HG02763 (cell line): ENCODE results near the gene EFCAB12.

Experiments used
- ATAC-seq: cut with Tn5 transposase; IDR thresholded peaks from one replicate; pipeline ENCODE4 v1.9.1; 2021; ENCODE audit warnings: mild to moderate bottlenecking, moderate library complexity; ENCODE audit not compliant: unreplicated experiment

The EFCAB12 gene

DNA sequence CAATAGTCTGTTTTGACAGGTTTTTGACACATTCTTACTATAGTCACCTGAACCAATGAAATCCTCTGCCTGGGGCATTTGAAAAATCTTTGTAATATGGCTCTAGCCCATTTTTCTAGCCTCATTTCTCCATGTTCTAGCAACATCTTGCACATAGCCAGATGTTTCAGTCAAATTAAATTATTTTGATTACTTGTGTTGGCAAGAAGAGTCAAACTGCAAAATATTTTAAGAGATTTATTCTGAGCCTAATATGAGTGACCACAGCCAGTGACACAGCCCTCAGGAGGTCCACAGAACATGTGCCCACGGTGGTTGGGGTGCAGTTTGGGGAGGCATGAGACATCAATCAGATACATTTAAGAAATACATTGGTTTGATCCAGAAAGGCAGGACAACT, 18.5 kb upstream of the EFCAB12 start:
- ATAC-seq: no peak

DNA sequence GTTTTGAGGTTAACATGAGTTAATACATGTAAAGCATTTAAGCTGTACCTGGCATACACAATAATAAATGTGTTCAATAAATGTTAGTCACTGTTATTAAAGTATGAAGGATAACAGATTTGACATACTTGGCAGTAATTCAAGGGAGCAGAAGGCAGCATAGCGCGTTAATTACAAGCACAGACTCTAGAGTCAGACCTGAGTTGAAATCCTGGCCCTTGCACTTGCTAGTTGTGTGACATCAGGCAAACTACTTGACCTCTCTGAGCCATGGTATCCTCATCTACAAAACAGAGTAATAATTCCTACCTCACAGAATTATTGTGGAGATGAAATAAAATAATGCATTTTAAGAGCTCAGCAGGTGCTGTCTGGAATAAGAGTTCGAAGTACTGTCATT, 17.0 kb upstream of the EFCAB12 start:
- ATAC-seq: no peak

DNA sequence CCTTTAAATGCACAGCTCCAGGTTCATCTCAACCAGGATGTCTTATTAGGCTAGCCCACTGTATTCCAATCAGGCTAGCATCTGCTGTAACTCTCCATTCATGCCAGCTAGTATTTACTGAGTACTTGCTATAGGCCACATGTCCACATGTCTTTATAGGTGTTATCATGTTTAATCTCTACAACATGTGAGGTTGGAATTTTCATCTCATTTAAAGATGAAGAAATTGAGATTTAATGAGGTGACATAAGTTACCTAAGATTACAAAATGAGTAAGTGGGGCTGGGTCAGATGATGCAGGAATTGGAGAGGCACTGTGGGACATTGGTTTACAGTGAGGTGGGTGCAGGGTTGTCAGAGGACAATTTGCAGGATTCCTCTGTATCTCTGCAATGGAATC, 14.5 kb upstream of the EFCAB12 start:
- ATAC-seq: no peak

DNA sequence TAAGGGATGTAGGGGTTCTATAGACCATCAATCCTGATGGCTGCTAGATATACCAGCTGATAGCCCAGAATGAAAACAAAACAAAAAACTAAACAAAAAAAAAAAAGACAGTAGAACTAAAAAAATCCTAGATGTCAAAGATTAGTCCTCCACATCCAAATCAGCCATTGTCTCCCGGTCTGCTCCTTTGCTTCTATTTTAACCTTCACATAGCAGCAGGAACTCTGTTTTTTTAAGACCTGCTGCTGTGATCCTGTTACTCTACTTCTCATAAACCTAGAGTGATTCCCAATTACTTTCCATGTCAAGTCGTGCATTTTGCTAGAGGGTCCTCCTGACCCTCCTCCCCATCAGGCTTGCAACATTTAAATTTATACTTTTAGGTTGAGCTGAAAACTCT, 14.1 kb upstream of the EFCAB12 start:
- no peak for ATAC-seq

DNA sequence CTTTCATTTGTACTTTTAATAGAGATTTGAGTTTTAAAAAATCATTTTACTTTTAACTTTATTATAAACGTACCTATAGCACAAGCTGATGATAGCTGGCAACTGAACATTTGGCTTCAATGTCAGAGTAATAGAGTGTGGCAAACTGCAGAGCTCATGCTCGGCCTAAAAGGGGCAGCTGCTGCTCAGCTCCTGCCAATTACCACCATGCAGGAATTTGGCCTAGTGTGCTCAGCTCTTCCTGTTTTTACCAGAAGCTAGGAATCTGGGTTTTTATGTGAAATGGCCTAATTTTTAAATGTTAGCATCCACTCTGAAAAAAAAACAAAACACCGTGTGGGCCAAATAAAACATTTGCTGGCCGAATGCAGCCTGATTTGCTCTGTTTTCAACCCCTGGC, 13.3 kb upstream of the EFCAB12 start:
- ATAC-seq: no peak

DNA sequence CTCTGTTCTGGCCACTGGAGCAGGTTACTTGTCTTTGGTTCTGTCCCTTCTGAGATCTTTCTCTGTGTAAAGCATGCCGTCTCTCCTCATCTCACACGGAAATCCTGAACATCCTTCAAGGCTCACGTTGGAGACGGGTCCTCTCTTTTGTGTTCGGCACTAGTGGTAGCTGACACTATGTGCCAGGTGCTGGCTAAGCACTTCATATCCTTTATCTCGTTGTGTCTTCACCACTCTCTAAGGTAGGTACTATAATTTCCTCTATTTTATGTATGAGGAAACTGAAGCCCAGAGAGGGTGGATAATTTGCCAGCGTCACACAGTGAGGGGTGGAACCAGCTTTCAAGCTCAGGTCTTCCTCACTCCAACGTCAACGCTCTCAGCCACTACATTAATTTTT, 12.8 kb upstream of the EFCAB12 start:
- no peak for ATAC-seq

DNA sequence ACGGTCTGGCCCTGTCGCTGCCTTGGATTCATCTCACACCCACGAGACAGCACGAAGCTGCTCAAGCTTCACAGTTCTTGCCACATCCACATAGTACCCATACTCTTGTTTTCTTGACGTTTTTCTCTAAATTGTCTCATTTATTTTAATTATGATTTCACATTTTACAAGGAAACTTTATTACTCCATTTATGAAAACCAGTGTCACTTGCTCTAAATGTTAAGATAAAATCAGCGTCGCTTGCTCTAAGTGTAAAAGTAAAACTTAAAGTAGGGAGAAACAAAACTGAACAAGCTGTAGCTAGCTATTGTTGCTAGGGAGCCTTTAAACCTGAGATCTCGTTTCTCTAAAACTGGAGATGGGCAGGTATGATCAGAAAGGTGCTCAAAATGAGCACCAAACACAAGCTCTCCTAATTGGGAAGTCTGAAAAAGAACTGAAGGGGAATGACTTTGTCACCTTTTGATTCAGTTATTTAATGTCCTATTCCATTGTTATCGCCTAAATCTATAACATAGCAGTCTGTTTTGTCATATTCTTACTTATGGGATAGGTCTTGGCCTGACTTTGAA, 12.3 kb upstream of the EFCAB12 start:
- ATAC-seq: no peak

DNA sequence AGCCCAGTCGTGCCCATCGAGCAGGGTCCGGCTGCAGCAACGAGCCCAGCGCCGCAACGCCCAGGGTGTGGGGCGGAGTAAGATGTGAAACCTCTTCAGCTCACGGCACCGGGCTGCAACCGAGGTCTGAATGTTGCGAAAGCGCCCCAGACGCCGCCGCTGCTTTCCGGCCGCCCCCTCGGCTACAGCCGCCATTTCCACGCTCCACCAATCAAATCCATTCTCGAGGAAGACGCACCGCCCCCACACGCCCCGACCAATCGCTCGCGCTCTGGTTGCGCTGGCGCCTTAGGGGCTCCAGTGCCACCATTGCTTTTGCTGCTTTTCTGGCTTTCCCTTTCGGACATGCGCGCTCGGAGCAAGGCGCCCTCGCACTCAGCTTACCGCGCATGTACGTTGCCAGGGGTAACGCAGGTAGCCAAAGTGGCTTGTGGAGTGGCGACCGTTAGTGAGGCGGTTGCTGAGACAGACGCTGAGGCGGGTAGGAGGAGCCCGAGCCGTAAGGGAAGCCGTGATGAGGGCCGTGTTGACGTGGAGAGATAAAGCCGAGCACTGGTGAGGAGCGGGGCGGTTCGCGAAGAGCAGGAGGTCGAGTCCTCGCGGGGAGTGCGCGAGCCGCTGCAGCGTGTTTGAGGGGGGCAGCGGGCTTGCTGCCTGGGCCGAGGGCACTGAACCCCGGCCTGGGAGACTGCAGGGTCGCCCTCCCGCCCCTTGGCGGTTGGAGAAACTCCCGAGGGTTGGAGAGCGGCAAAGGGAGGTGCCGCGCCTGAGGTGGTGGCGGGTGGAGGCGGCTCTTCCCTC, 11.6 kb upstream of the EFCAB12 start, which contains the start of the genes IFT122 and MBD4:
Gene IFT122 (plus strand): TSS at position 408 of the 801 bp plus-strand sequence. CDS start 107 bp downstream, at position 515.
Gene MBD4 (minus strand): TSS at position 132 of the 801 bp plus-strand sequence. CDS start 115 bp downstream, at position 17.
- peak; percentile 89 for ATAC-seq

DNA sequence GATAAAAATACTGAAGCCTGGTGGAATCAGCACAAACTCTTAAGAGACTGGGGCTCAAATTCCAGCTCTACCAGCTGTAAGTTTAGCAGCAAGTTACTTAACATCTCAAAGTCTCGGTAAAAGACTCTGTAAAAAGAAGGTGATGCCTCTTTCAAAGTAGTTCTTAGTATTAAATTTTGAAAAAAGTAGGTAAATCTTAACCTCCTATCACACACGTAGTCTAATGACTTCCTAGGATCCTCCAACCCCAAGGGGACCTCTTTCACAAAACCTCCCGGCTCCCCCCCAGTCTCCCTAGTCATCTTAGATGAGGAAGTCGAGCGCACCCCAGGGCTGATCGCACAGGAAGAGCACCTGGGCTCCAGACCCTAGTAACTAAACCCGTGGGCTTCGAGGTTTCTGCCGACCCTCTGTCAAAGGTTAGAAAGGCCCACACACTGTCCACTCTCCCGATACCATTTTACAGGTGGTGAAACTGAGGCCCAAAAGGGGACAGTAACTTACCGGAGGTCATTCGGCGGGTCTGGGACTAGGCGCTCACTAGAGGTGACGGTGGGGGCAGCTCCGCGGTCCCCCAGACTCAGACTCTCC, 10.9 kb upstream of the EFCAB12 start:
- ATAC-seq: peak; percentile 6

DNA sequence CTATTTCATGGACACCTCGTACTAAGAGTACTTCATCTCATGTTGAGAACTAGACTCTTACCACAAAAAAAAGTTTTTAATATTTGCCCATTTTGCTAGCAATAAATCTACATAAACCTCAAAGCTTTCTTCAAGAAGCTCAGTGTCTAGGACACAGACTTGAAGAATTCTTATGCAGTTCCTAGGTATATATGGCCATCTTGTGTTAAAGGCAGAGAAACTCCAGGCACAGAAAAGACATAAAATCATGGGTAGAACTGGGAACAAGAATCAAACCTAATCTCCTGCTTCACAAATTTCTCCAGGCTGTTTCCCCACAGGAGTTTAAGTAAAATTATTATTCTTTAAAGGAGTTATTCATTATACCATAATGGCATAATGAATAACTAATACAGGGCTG, 6.9 kb upstream of the EFCAB12 start:
- no peak for ATAC-seq

DNA sequence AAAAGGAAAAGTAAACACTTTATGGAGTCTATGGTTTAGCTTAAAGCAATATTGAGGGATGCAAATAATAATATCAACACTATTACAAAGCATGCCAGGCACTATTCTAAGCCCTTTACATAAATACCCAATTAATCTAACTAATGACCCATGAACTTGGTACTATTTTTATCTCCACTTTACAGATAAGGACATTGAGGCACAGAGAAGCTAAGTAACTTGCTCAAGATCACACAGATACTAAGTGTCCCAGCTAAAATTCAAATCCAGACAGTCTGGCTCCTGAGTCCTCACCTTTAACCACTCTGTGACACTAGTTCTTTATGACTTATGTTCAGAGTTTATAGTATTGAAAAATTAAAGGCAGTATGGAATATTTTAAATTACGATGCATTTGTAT, 5.7 kb upstream of the EFCAB12 start:
- no peak for ATAC-seq

DNA sequence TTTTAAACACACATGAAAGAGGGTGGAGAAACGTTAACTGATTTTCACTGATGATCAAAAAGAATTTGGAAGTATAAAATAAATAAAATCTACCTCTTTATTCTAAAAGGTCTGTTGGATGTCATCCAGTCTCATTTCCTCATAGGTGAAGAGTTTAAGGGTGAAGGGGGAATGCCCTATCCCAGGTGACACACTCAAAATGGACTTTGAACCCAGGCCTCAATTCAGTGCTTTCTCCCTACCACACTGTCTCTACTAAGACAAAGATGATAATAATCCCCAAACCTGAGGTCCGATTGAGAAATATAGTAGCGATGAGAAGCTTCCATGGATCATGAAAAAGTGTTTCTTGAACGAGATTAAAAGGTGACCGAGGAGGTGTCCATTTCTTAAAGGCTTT, 5.1 kb upstream of the EFCAB12 start:
- no peak for ATAC-seq

DNA sequence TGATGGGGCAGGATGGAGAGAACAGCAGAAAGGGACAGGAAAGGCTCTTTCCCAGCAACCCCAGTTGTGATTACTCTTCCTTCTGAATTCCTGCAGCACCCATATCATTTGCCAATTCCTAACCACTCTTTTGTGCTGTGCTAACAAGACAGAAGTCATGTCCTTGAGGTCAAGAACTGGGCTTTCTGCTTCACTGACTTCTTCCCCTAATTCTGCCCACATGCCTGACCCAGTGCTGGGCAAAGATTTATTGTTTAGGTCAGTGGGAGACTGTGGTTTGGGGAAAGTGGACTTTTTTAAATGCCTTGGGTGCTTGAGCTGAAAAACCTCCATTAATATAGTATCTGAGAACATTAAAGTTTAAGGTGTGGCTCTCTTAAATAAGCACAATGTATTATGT, 4.2 kb upstream of the EFCAB12 start:
- no peak for ATAC-seq

DNA sequence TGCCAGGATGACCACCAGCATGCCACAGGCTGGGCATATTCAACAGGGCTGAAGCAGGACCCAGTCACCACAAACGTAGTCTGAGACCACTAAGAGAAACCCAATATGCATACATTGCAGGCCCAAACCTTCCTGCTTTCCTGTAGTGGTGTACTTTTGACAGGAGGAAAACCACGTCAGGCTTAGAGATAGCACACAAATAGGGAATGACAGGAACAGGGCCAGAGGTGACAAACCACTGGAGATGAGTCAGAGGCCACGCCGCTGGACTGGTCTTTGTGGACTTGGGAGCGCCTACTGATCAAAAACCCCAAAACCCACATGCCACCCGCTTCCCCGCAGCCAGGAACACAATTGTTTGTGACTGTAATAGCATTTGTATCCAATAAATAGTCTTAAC, 3.6 kb upstream of the EFCAB12 start:
- ATAC-seq: no peak

DNA sequence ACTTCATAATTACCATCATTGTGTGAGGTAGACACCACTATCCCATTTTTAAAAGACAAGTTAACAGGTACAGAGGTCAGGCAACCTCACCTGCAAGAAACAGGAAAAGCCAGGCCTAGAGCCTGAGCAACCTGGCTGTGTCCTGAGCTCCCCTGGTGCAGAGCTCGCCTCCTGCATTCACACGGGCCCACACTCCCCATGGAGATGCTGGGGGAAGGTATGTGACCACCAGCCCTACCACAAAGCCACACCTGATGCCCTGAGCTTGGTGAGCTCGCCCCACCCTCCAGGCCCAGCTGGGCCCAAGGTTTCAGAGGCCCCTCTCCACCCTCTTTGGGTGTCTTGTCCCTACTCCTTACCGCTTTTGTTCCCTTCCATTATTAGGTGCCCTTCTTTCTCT, 1.2 kb upstream of the EFCAB12 start:
- ATAC-seq: no peak

DNA sequence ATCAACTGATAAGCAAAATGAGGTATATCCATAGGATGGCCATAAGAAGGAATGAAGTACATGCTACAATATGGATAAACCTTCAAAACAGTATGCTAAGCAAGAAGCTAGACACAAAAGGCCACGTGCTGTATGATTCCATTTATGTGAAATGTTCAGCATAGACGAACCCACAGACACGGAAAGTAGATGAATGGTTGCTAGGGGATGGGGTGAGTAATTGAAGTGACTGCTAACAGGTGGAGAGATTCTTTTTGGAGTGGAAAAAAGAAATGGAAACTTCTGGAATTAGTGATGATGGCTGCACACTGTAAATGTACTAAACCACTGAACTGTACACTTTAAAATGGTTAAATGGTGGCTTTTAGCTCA, 630 bp upstream of the EFCAB12 start:
- ATAC-seq: no peak

DNA sequence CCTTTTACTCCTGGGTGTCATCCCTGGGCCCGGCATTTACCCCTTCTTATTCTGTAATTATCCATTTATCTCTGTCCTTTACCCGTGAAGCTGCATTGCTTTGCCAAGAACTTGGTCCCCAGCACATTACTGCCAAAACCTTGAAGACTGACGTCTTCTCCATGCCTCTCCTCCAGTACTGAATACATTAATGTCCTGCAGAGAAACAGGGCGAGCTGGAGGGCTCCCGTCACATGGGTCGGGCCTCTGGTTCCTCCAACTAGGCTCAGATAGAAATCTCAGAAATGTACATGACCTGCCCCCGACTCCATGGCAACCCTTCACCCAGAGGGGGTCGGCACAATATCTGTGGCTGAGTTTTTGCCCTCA, 445 bp downstream of the EFCAB12 start:
- ATAC-seq: no peak

DNA sequence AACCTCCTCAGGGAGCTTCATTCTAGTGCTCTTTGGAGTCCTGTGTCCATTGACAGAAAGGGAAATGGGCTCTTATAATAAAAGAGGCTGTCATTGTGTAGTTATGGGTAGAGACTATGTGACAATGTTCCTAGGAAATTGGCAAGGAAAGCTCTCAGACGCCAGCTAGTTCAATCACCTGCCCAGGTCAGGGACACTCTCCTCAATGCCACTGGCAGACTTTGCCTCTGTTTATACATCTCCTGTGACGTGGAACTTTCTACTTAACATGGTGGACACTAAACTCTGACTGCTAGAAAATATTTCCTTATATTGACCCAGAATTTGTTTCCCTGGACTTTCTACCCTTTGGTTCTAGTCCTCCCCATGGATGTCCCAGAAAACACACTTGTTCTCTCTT, 2.8 kb downstream of the EFCAB12 start:
- no peak for ATAC-seq

DNA sequence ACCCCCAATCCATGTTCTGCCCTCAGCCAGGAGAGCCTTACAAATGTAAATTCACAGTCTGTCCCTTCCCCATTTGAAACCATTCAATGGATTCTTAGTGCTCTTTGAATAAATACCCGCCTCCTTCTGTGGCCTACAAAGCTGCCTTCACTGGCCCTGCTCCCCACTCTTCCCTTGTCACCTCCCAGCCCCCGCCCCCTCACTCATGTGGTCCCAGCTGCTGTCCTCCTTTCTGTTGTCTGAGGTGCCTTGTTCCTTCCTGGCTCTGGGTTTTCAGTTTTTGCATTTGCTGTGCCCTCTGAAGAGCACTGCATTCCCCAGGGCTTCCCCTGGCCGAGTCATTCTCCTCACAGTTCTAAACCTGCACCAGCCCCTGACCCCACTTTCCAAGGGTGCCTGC, 3.2 kb downstream of the EFCAB12 start:
- ATAC-seq: no peak

DNA sequence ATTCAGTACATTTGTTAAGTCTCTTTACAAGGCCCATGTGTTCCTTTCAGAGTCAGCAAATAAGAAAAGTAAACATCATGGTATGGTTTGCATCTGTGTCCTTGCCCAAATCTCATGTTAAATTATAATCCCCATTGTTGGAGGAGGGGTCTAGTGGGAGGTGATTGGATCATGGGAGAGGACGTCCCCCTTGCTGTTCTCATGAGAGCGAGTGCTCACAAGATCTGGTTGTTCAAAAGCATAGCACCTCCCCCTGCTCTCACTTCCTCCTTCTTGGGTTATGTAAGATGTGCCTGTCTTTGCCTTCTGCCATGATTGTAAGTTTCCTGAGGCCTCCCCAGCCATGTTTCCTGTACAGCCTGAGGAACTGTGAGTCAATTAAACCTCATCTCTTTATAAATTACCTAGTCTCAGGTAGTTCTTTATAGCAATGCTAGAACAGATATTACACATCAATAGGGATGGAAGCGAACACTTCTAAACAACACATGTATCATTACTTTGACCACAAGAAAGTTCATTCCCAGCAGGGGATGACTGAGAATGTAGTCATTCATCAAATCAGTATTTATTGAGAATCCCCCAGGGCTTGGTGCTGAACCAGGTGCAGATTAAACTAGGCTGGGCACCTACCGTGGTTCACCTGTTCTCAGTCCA, 4.1 kb downstream of the EFCAB12 start:
- ATAC-seq: no peak

DNA sequence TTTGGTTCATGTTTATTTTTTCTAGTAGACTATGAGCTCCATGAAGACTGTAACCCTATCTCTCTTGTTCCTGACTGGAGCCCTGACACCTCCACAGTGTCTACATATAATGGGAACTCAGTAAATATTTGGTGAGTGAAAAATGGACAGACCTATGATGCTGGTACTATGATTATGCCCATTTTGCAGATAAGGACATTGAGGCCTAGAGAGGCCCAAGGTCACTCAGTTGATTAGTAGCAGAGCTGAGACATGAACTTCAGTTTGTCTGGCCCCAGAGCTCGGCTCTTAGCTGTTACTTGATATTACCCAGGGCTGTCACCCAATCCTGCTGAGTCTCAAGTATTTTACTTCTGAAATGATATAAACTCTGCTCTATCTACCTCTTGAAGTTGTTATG, 5.5 kb downstream of the EFCAB12 start:
- ATAC-seq: no peak
